ENCODE data around the gene EVC2.

The EVC2 gene

DNA sequence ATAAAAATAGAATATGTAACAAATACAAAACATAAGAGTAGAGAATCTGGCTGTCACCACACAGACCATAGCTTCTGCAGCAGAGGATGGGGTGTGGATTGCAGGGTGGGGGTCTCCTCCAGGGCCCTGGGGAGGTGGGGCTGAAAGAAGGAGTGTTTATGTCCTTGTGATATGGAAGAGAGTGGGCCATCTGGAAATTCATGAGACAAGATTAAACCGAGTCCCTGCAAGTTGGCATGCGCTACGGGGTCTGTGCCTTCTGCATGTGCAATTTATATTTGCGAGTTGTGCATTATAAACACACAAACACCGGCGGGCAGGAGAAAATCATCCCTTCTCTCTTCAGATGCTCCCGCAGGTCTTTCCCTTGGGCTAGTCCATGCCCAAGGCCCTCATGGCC, 145.9 kb downstream of the EVC2 start:
- no peak overlapping the region for H3K4me3 ChIP-seq (ENCODE audit: low read length)
- TF ChIP-seq, protein P1, sequence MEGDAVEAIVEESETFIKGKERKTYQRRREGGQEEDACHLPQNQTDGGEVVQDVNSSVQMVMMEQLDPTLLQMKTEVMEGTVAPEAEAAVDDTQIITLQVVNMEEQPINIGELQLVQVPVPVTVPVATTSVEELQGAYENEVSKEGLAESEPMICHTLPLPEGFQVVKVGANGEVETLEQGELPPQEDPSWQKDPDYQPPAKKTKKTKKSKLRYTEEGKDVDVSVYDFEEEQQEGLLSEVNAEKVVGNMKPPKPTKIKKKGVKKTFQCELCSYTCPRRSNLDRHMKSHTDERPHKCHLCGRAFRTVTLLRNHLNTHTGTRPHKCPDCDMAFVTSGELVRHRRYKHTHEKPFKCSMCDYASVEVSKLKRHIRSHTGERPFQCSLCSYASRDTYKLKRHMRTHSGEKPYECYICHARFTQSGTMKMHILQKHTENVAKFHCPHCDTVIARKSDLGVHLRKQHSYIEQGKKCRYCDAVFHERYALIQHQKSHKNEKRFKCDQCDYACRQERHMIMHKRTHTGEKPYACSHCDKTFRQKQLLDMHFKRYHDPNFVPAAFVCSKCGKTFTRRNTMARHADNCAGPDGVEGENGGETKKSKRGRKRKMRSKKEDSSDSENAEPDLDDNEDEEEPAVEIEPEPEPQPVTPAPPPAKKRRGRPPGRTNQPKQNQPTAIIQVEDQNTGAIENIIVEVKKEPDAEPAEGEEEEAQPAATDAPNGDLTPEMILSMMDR (conservative IDR thresholded peaks at IDR 0.05; ENCODE audit: low read length): no peak
- DNase-seq (ENCODE audit: low read depth): no peak

DNA sequence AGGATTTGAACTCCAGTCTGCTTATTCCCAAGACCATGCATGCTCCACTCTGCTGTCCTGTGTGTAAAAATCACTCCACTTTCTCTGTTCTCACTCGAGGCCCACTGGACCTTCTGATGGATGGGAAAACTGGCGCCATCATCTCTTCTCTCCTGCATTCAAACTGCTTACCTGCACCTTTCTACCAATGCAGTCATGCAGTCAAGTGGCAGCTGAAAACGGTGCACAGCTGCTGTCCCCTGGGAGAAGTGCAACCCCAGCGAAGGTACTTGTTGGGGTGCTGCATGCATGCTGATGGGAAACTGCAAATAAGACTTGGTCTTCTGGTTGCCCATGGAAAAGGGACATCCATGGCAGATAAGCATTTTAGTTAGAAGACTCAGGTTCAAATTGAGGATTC, 147.1 kb downstream of the EVC2 start:
- no peak for DNase-seq (ENCODE audit: low read depth)
- TF ChIP-seq, protein P1 (conservative IDR thresholded peaks at IDR 0.05; ENCODE audit: low read length): no peak
- H3K4me3 ChIP-seq (ENCODE audit: low read length): no peak overlapping the region

DNA sequence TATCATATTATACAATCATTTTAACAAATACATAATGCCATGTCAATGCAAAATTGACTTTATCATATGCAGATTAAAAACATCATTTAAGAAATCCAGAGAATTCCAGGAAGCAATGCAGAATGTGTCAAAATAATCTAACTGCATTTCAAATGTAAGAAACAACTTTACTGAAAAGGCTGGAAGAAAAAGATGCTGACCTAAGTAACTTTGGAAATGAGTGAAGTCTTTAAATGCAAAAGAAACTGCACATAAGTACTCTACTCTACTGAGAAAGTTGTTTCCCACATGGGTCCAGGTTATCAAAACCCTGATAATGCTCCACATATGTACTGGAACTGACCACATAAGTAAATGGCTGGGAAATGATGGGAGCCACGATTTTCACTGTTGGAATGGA, 149.9 kb downstream of the EVC2 start:
- TF ChIP-seq, protein P1 (conservative IDR thresholded peaks at IDR 0.05; ENCODE audit: low read length): no peak
- H3K4me3 ChIP-seq (ENCODE audit: low read length): no peak overlapping the region
- no peak for DNase-seq (ENCODE audit: low read depth)

DNA sequence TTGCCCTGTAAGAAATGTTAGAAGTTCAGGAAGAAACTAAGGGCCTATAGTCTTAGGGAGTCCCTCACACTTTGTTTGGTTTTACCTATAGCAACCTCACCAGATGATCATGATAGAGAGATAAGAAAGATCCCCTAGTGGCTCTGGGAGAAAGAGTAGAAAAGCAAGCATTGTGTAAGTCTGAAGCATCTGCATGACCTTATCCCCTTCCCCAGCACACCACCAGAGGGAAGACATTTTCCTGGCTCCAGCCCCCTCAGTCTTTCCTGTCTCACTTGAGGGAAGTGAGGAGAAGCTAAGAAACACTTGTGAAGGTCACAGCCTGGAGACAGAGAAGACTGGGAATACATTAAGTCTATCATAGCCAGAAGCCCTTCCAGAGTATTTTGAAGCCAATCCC, 154.0 kb downstream of the EVC2 start:
- H3K4me3 ChIP-seq (ENCODE audit: low read length): no peak overlapping the region
- DNase-seq (ENCODE audit: low read depth): no peak
- TF ChIP-seq, protein P1 (conservative IDR thresholded peaks at IDR 0.05; ENCODE audit: low read length): no peak

DNA sequence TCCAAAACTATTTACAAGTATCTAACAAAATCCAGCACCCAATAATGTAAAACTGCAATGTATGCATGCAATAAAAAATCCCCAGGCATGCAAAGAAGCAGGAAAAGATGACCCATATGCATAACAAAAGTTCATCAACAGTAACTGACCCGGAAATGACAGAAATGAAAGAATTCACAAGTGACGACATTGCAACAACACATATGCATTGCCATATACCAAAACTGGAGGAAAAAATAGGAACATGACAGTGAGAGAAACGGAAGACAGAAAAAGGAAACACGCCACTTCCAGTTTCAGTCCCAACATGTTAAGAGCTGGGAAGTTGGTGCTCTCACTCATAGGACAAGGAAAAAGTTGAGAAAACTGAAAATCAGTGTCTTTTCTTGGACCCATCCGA, 154.6 kb downstream of the EVC2 start:
- TF ChIP-seq, protein P1 (conservative IDR thresholded peaks at IDR 0.05; ENCODE audit: low read length): no peak
- no peak overlapping the region for H3K4me3 ChIP-seq (ENCODE audit: low read length)
- no peak for DNase-seq (ENCODE audit: low read depth)

DNA sequence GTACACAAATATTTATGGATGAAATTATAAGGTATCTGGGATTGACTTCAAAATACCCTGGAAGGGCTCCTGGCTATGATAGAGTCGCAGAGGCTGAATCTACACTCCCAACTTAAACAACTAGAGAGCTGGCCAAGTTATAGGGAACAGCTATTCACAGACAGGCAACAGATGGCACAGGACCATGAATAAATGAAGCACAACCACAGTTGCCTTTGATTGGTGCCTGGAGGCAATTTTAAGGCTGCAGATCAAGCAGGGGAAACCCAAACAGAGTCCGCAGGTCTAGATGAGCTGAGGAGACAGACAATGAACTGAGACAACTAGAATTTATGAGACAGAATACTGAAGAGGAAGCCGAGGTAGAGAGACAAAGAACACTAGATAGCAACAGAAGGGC, 155.9 kb downstream of the EVC2 start:
- TF ChIP-seq, protein P1 (conservative IDR thresholded peaks at IDR 0.05; ENCODE audit: low read length): no peak
- H3K4me3 ChIP-seq (ENCODE audit: low read length): no peak overlapping the region
- no peak for DNase-seq (ENCODE audit: low read depth)

DNA sequence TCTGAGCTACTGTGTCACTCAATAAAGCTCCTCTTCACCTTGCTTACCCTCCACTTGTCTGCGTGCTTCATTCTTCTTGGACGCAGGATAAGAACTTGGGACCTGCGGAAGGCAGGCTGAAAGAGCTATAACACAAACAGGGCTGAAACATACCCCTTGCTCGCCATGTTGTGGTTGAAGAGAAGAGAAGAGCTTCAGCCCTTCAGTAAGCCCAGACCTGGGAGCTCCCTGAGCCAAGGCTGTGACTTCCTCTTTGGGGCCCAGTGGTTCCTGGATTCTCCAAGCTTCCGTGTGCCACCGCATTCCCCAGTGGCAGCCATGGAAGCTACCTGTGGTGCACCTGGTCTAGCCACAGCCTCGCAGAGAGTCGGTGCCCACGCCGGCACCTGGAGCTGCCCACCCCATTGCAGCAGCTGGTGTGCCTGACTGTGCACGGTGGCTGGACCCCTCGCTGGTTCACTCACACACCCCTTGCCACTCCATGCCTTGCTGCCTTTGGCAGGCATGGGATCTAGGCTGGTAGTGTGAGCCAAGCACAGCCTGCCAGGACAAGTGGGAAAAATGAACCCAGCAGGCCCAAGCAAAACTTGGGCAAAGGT, 160.6 kb downstream of the EVC2 start:
- TF ChIP-seq, protein P1 (conservative IDR thresholded peaks at IDR 0.05; ENCODE audit: low read length): no peak
- no peak overlapping the region for H3K4me3 ChIP-seq (ENCODE audit: low read length)
- no peak for DNase-seq (ENCODE audit: low read depth)

Data from AG10803 (cell line).